ENCODE data around the gene TMEM259. TPM values are rescaled to one million over a fixed set of nuclear protein-coding genes. Genes with fewer than 3 reads are reported as not detected.
A peak's percentile ranks its signal among the peaks of the same experiment; 100 is the strongest.

Gene TMEM259
- total and polyA plus RNA-seq, 2 donors (not counting 3 experiments of a cell fraction or from before 2014, with no cell fraction given), result 142 to 297 TPM

GRCh38 chr19:1016647-1017114 lies 4.2 kb downstream of the TMEM259 start:
- dilution Hi-C loops (cut with MboI; ENCODE audit: extremely low pct_ligation_motif_present, low sequenced_read_pairs), result no loop called here
- no TSS peak for BruUV-seq (replicated peaks)
- Histone ChIP-seq H3K79me2 (ENCODE audit: control insufficient read depth, insufficient read depth, low read length) (peaks cover 78% of the 10 kb centered on the region), H3K9me3 (replicated peaks; ENCODE audit: control insufficient read depth, insufficient read depth, low read length) (no peaks in the 10 kb centered on the region), H3K27me3 (ENCODE audit: control insufficient read depth in 2 of 2, insufficient read depth in 2 of 2, low read length in 2 of 2) (no peaks in the 10 kb centered on the region), H3K9ac (replicated peaks; ENCODE audit: extremely low read depth, insufficient read depth, low read length) (peak overlapping the region; percentile 32), H3K4me2 (ENCODE audit: insufficient read depth, low read length) (peak overlapping the region; percentile 9), H2AFZ (ENCODE audit: low read depth, low read length) (no peak overlapping the region), H3K4me1 (ENCODE audit: control insufficient read depth, extremely low read depth, insufficient read depth, low read length) (peaks cover 40% of the 10 kb centered on the region), H3K36me3 (ENCODE audit: control insufficient read depth in 2 of 2, extremely low read depth in 1 of 2, insufficient read depth in 2 of 2, low read length in 2 of 2) (peaks cover 5 to 19% of the 10 kb centered on the region in 2 experiments), H3K9me1 (replicated peaks; ENCODE audit: control insufficient read depth, extremely low read depth, insufficient read depth, low read length) (no peaks in the 10 kb centered on the region), H3K4me3 (replicated peaks in 1 of 3; ENCODE audit: insufficient read depth in 1 of 3, low read depth in 1 of 3, low read length in 3 of 3) (no peak overlapping the region), H4K20me1 (replicated peaks; ENCODE audit: control insufficient read depth, extremely low read depth, insufficient read depth, low read length) (no peaks in the 10 kb centered on the region), H3K27ac (ENCODE audit: insufficient read depth, low read depth, low read length) (peak overlapping the region; percentile 43)
- TF ChIP-seq MAX (IDR thresholded peaks at IDR 0.05; ENCODE audit: insufficient read depth, insufficient read length) (no peak), POLR2AphosphoS5 (IDR thresholded peaks at IDR 0.05; ENCODE audit: insufficient read depth, low read depth, low read length) (peak; percentile 38)
- FAIRE-seq, result peak; percentile 53
- intact Hi-C loops (cut with micrococcal nuclease), result no loop called here
- ChIA-PET POLR2A (interaction anchor here (0.9 to 1.2 kb wide), 2 partner anchors 9 to 10 kb away, joined by 3 to 4 read pairs; no protein-coding TSS in a partner anchor), CTCF (interaction anchor here (1.4 kb wide), 1 partner anchor 33 kb away, joined by 5 read pairs; the partner anchor contains the start of gene WDR18)
- DNase-seq (ENCODE audit: low read depth, low spot score), result peak; percentile 51

DNA sequence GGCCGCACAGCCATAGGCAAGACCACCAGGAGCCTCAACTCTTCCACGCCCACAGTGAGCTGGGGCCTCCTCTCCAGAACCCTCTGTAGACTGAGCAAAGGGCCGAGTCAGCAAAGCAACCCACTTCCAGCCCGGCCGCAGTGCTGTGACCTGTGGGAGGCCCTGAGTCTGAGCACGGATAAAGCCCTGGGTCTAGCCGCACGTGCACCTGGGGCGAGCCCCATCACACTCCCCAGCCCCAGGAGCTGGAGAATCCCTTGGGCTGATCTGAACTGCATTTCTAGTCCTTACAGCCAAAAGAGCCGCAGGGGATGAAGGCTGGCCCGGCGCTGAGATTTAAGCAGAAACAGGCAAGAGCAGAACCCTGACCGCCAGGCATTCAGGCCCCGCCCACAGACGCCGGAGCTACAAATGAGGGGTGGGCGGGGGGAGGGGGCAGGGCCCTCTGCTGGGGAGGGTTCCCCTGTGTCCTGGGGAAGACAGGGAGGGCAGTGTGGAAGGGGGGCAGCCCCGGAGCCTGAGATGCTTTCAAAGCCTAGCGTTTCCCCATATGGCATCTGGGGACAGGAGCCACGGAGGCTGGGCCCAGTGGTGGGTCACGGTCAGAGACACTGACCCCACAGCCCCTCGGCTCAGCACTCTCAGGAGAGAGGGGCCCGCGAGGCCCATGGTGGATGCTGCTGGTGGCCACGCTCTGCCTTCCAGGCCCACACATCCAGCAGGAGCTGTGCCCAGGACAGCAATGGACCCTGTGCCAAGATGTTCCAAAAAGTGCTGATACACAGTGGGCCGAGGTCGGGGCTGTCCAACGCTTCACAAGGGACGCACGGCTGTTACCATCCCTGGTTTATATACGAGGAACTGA lies 4.9 kb downstream of the TMEM259 start:
- TF ChIP-seq JUN (IDR thresholded peaks at IDR 0.05; ENCODE audit: borderline replicate concordance, insufficient read depth, insufficient read length, low read depth), result no peak
- TF ChIP-seq POLR2AphosphoS5 (IDR thresholded peaks at IDR 0.05; ENCODE audit: insufficient read depth, low read depth, low read length), result no peak
- no peak for TF ChIP-seq FOS (IDR thresholded peaks at IDR 0.05; ENCODE audit: borderline replicate concordance, insufficient read depth, low read length)
- peaks cover 78% of the 10 kb centered on the region for H3K79me2 ChIP-seq (ENCODE audit: control insufficient read depth, insufficient read depth, low read length)
- no peak overlapping the region for H3K4me2 ChIP-seq (ENCODE audit: insufficient read depth, low read length)
- H3K9me3 ChIP-seq (replicated peaks; ENCODE audit: control insufficient read depth, insufficient read depth, low read length), result no peaks in the 10 kb centered on the region
- H3K36me3 ChIP-seq (ENCODE audit: control insufficient read depth in 2 of 2, extremely low read depth in 1 of 2, insufficient read depth in 2 of 2, low read length in 2 of 2), result peaks cover 5 to 20% of the 10 kb centered on the region in 2 experiments
- FAIRE-seq (no peak), DNase-seq (ENCODE audit: low read depth, low spot score) (no peak)
- no TSS peak for BruUV-seq (replicated peaks)
- no peaks in the 10 kb centered on the region for H3K9me1 ChIP-seq (replicated peaks; ENCODE audit: control insufficient read depth, extremely low read depth, insufficient read depth, low read length)
- no peaks in the 10 kb centered on the region for H4K20me1 ChIP-seq (replicated peaks; ENCODE audit: control insufficient read depth, extremely low read depth, insufficient read depth, low read length)
- H3K27ac ChIP-seq (ENCODE audit: insufficient read depth, low read depth, low read length), result peak overlapping the region; percentile 43
- dilution Hi-C loops (cut with MboI; ENCODE audit: extremely low pct_ligation_motif_present, low sequenced_read_pairs) (no loop called here), intact Hi-C loops (cut with micrococcal nuclease) (no loop called here)
- no peak overlapping the region for H2AFZ ChIP-seq (ENCODE audit: low read depth, low read length)
- no peak overlapping the region for H3K9ac ChIP-seq (replicated peaks; ENCODE audit: extremely low read depth, insufficient read depth, low read length)
- H3K4me1 ChIP-seq (ENCODE audit: control insufficient read depth, extremely low read depth, insufficient read depth, low read length), result peaks cover 40% of the 10 kb centered on the region
- H3K4me3 ChIP-seq (replicated peaks in 1 of 3; ENCODE audit: insufficient read depth in 1 of 3, low read depth in 1 of 3, low read length in 3 of 3), result no peak overlapping the region
- POLR2A ChIA-PET, result interaction anchor here (0.9 to 1.2 kb wide), 2 partner anchors 9 to 11 kb away, joined by 3 to 4 read pairs; no protein-coding TSS in a partner anchor
- no peaks in the 10 kb centered on the region for H3K27me3 ChIP-seq (ENCODE audit: control insufficient read depth in 2 of 2, insufficient read depth in 2 of 2, low read length in 2 of 2)
- CTCF ChIA-PET, result interaction anchor here (1.4 kb wide), 1 partner anchor 32 kb away, joined by 5 read pairs; the partner anchor contains the start of gene WDR18
